ENCODE measurements around the gene DAB2IP. TPM values are rescaled to one million over a fixed set of nuclear protein-coding genes. Genes with fewer than 3 reads are reported as not detected.

The DAB2IP gene
- total RNA-seq, 1 experiment from 2014 or later = 13.4 TPM

GRCh38 chr9:121751686-121752445, 100.4 kb downstream of the DAB2IP start:
- in situ Hi-C loops (cut with HindIII; ENCODE audit: low pct_unique_long_range_greater_than_20kb, low sequenced_read_pairs) = no loop called here
- DNase-seq (ENCODE audit: low read depth, low spot score) = no peak

- no peak for DNase-seq (ENCODE audit: low read depth, low spot score)
- in situ Hi-C loops (cut with HindIII; ENCODE audit: low pct_unique_long_range_greater_than_20kb, low sequenced_read_pairs) = no loop called here
These were observed 101.5 kb downstream of the DAB2IP start for GRCh38 chr9:121752929-121753328.

GRCh38 chr9:121753802-121754654, 102.6 kb downstream of the DAB2IP start:
- DNase-seq (ENCODE audit: low read depth, low spot score) = no peak
- in situ Hi-C loops (cut with HindIII; ENCODE audit: low pct_unique_long_range_greater_than_20kb, low sequenced_read_pairs) = no loop called here

GRCh38 chr9:121754655-121755436, 103.4 kb downstream of the DAB2IP start:
- DNase-seq (ENCODE audit: low read depth, low spot score) = no peak
- in situ Hi-C loops (cut with HindIII; ENCODE audit: low pct_unique_long_range_greater_than_20kb, low sequenced_read_pairs) = no loop called here

GRCh38 chr9:121755581-121755980, 104.1 kb downstream of the DAB2IP start:
- no peak for DNase-seq (ENCODE audit: low read depth, low spot score)
- in situ Hi-C loops (cut with HindIII; ENCODE audit: low pct_unique_long_range_greater_than_20kb, low sequenced_read_pairs) = no loop called here

- DNase-seq (ENCODE audit: low read depth, low spot score) = no peak
- in situ Hi-C loops (cut with HindIII; ENCODE audit: low pct_unique_long_range_greater_than_20kb, low sequenced_read_pairs) = no loop called here
These were observed 105.2 kb downstream of the DAB2IP start for GRCh38 chr9:121756474-121757280.

DNA sequence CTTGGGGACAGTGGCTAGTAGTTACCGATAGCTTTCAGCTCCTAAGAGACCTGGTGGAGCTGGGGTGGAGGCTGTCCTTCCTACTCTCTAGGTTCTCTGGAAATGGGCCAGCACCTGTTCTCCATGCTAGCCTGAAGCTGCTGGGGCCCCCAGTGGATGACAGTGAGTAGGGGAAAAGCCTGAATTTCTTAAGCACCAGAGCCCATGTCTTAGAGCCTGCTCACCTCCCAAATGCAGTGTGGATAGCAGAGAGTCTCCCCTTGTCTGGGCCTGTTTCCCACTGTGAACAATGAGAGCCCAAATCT, 105.8 kb downstream of the DAB2IP start:
- no peak for DNase-seq (ENCODE audit: low read depth, low spot score)
- in situ Hi-C loops (cut with HindIII; ENCODE audit: low pct_unique_long_range_greater_than_20kb, low sequenced_read_pairs) = no loop called here

GRCh38 chr9:121758693-121759092, 107.3 kb downstream of the DAB2IP start:
- no peak for DNase-seq (ENCODE audit: low read depth, low spot score)
- in situ Hi-C loops (cut with HindIII; ENCODE audit: low pct_unique_long_range_greater_than_20kb, low sequenced_read_pairs) = no loop called here

DNA sequence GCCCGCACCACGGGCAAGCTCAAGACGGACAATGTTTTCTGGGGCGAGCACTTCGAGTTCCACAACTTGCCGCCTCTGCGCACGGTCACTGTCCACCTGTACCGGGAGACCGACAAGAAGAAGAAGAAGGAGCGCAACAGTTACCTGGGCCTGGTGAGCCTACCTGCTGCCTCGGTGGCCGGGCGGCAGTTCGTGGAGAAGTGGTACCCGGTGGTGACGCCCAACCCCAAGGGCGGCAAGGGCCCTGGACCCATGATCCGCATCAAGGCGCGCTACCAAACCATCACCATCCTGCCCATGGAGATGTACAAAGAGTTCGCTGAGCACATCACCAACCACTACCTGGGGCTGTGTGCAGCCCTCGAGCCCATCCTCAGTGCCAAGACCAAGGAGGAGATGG, 108.6 kb downstream of the DAB2IP start:
- in situ Hi-C loops (cut with HindIII; ENCODE audit: low pct_unique_long_range_greater_than_20kb, low sequenced_read_pairs) = no loop called here
- DNase-seq (ENCODE audit: low read depth, low spot score) = no peak

DNA sequence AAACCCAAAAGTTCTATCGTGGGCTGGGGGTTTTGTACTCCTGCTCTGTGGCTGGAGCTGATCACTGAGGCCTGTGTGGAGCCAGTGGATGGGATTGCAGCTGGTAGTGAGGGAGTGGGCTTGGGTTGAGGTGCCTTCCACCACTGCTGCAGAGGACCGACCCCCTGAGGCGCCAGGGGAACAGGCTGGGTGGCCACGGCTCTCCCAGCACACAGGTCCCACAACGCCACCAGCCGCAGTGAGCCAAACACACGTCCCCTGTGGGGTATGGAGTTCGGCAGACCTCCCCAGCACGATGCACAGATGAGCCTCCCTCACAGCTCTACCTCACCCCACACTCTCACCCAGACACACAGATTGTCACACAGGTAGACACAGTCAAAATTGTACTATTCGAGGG, 109.1 kb downstream of the DAB2IP start:
- no peak for DNase-seq (ENCODE audit: low read depth, low spot score)
- in situ Hi-C loops (cut with HindIII; ENCODE audit: low pct_unique_long_range_greater_than_20kb, low sequenced_read_pairs) = no loop called here

- in situ Hi-C loops (cut with HindIII; ENCODE audit: low pct_unique_long_range_greater_than_20kb, low sequenced_read_pairs) = no loop called here
These were observed 111.7 kb downstream of the DAB2IP start for GRCh38 chr9:121763131-121763530.

DNA sequence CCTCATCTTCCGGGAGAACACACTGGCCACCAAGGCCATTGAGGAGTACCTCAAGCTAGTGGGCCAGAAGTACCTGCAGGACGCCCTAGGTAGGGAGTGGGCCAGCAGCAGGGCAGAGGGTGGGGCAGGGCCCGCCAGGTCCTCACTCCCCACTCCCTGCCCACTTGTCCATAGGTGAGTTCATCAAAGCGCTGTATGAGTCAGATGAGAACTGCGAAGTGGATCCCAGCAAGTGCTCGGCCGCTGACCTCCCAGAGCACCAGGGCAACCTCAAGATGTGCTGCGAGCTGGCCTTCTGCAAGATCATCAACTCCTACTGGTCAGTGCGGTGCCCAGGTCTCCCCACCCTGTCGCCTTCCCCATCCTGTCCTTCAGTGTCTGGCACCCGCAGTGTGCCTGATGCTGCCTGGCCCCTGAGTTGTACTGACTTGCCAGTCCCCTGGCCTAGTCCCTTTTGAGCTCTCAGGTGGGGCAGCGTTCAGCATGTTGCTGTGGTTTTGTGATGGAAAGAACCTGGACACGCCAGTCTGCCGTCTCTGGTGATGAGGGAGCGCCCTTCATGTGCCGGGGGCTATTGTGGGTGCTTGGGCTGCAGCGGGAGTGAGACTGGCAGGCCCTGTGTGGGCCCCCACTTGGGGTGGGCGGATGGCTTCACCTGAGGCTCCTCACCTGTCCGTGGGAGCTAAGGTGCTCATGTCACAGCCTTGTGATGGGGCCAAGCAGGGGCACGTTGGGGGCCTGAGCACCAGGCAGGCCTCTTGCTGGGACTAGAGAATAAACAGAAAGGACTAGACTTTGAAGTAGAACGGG, 112.3 kb downstream of the DAB2IP start:
- no peak for DNase-seq (ENCODE audit: low read depth, low spot score)
- in situ Hi-C loops (cut with HindIII; ENCODE audit: low pct_unique_long_range_greater_than_20kb, low sequenced_read_pairs) = no loop called here

More at GRCh38 chr9:121763131-121763530, 111.7 kb downstream of the DAB2IP start:
- DNase-seq (ENCODE audit: low read depth, low spot score) = no peak

- in situ Hi-C loops (cut with HindIII; ENCODE audit: low pct_unique_long_range_greater_than_20kb, low sequenced_read_pairs) = no loop called here
- no peak for DNase-seq (ENCODE audit: low read depth, low spot score)
These were observed 112.9 kb downstream of the DAB2IP start for GRCh38 chr9:121764371-121764730.

GRCh38 chr9:121765021-121765950, 113.9 kb downstream of the DAB2IP start:
- no peak for DNase-seq (ENCODE audit: low read depth, low spot score)
- in situ Hi-C loops (cut with HindIII; ENCODE audit: low pct_unique_long_range_greater_than_20kb, low sequenced_read_pairs) = no loop called here

DNA sequence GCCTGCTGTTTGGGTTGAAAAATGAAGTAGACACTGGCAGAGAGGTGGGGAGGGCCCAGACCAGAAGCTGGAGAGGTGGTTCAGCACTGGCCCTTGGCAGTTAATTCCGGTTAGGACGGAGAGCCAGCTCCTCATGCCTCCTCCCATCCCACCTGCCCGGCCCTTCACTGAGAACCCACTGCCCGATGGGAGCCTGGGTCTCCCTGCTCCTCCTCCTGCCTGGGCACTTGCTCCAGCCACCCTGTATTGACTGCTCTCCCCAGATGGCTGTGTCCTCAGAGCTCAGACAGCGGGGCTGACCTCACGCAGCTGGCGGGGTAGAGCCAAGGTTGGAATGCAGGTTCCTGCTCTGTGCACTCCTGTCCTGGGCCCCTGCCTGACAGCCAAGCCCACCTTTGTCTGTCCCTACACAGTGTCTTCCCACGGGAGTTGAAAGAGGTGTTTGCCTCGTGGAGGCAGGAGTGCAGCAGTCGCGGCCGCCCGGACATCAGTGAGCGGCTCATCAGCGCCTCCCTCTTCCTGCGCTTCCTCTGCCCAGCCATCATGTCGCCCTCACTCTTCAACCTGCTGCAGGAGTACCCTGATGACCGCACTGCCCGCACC, 114.7 kb downstream of the DAB2IP start:
- in situ Hi-C loops (cut with HindIII; ENCODE audit: low pct_unique_long_range_greater_than_20kb, low sequenced_read_pairs) = no loop called here
- no peak for DNase-seq (ENCODE audit: low read depth, low spot score)

Data from SK-MEL-5 (cell line).